ENCODE measurements around the gene APBB2.

Gene APBB2

DNA sequence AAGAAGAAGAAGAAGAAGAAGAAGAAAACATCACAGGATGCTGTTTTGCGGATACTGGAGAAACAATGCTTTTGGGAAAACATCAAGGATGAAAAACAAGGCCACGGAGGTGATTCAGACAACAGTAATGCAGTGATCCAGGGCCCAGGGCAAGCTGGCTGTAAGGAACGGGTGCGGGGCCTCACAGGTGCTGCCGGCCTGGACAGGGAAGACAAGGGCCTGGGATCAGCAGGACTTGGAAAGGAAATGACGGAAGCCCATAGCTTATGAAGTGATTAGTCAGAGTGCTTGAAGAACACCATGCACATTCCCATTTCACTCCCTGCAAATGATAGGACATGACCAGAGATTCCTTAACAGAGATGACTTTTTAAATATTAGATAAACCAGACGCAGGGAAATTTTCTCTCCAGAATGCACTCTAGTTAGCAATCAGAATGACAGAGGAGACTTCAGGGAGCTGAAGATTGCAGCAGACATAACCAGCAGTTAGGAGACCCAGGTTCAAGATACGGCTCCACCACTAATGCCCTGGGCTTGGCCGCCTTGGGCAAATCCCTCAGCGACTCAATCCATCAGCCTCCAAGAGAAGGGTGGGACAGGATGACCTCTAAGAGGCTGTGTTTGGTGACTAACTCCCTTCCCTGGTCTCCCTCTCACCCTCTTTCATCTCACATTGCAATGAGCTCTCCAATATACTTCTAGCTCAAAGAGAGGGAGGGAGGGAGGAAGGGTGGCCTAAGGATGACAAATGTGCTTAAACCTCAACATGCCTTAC is 54.1 kb downstream of the APBB2 start:
- H2AK5ac ChIP-seq (ENCODE audit: low read length) = peak overlapping the region; percentile 3
- no peak overlapping the region for H3K23ac ChIP-seq (ENCODE audit: low read length)
- H3K18ac ChIP-seq (ENCODE audit: low read length) = no peak overlapping the region
- H3K36me3 ChIP-seq (ENCODE audit: control insufficient read depth in 1 of 2, insufficient read depth in 2 of 2, low read length in 2 of 2) = peaks cover 0 to 3% of the 10 kb centered on the region in 2 experiments
- no peaks in the 10 kb centered on the region for H3K27me3 ChIP-seq (ENCODE audit: insufficient read depth, low read length)
- H3K4me3 ChIP-seq (ENCODE audit: low read depth, low read length) = no peak overlapping the region
- H3K4ac ChIP-seq (ENCODE audit: low read depth, low read length) = no peak overlapping the region
- peaks cover 27% of the 10 kb centered on the region for H3K79me1 ChIP-seq (ENCODE audit: low read length)
- H2BK5ac ChIP-seq (ENCODE audit: low read depth, low read length, poor library complexity) = peak overlapping the region; percentile 71
- no peak overlapping the region for H3K9ac ChIP-seq (ENCODE audit: low read length)
- peak overlapping the region; percentile 41 for H4K91ac ChIP-seq (ENCODE audit: low read depth, low read length)
- H2BK120ac ChIP-seq (ENCODE audit: insufficient read depth, low read length, poor library complexity) = peak overlapping the region; percentile 13
- H3K27ac ChIP-seq (ENCODE audit: low read depth, low read length) = peak overlapping the region; percentile 94
- DNase-seq = peak; percentile 98
- no peak overlapping the region for H2AFZ ChIP-seq (ENCODE audit: insufficient read depth, low read length, poor library complexity)
- peak overlapping the region; percentile 74 for H2BK12ac ChIP-seq (ENCODE audit: low read length)
- peak overlapping the region; percentile 7 for H3K4me2 ChIP-seq (ENCODE audit: low read length)
- peak overlapping the region; percentile 6 for H3K14ac ChIP-seq (ENCODE audit: low read length)
- no CpG with 5 or more reads among the region's 10 CpGs for WGBS (ENCODE audit: extremely low coverage, insufficient coverage, insufficient read length)
- peaks cover 7% of the 10 kb centered on the region for H3K79me2 ChIP-seq (ENCODE audit: control insufficient read depth, insufficient read depth, low read length, poor library complexity)
- H3K9me3 ChIP-seq (ENCODE audit: insufficient read depth, low read depth, low read length) = no peaks in the 10 kb centered on the region
- H3K4me1 ChIP-seq (ENCODE audit: control insufficient read depth in 1 of 2, insufficient read depth in 2 of 2, low read length in 2 of 2) = peaks cover 6 to 19% of the 10 kb centered on the region in 2 experiments
- no peak overlapping the region for H4K8ac ChIP-seq (ENCODE audit: low read depth, low read length)
- no peak overlapping the region for H4K12ac ChIP-seq (ENCODE audit: low read depth, low read length)

DNA sequence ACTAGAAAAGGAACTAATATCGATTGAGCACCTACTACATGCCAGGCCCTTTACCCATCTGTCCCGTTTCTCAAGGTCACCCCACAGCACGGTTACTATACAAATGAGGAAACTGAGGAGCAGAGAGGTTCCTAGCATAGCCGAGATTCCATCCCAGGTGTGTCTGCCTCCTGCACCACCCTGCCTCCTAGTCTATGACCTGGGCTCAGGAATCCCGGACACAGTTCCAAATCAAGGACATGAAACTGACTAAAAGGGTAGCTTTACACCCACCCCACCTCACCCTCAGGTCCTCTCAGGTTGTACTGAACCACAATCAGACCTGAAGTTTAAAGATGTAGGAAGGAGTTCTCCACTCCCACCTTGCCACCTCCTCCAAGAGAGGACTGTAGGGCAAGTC is 55.6 kb downstream of the APBB2 start:
- H3K4ac ChIP-seq (ENCODE audit: low read depth, low read length) = peak overlapping the region; percentile 73
- H3K23ac ChIP-seq (ENCODE audit: low read length) = no peak overlapping the region
- H2BK120ac ChIP-seq (ENCODE audit: insufficient read depth, low read length, poor library complexity) = peak overlapping the region; percentile 65
- H3K27me3 ChIP-seq (ENCODE audit: insufficient read depth, low read length) = no peaks in the 10 kb centered on the region
- peaks cover 33% of the 10 kb centered on the region for H3K79me1 ChIP-seq (ENCODE audit: low read length)
- peak overlapping the region; percentile 93 for H2BK12ac ChIP-seq (ENCODE audit: low read length)
- H4K91ac ChIP-seq (ENCODE audit: low read depth, low read length) = peak overlapping the region; percentile 91
- H3K27ac ChIP-seq (ENCODE audit: low read depth, low read length) = peak overlapping the region; percentile 55
- no peak overlapping the region for H4K12ac ChIP-seq (ENCODE audit: low read depth, low read length)
- peak overlapping the region; percentile 55 for H2AK5ac ChIP-seq (ENCODE audit: low read length)
- peak overlapping the region; percentile 67 for H2BK5ac ChIP-seq (ENCODE audit: low read depth, low read length, poor library complexity)
- peak overlapping the region; percentile 37 for H4K8ac ChIP-seq (ENCODE audit: low read depth, low read length)
- no peak for DNase-seq
- peak overlapping the region; percentile 74 for H3K14ac ChIP-seq (ENCODE audit: low read length)
- H3K9me3 ChIP-seq (ENCODE audit: insufficient read depth, low read depth, low read length) = no peaks in the 10 kb centered on the region
- H3K4me3 ChIP-seq (ENCODE audit: low read depth, low read length) = no peak overlapping the region
- peaks cover 0 to 3% of the 10 kb centered on the region in 2 experiments for H3K36me3 ChIP-seq (ENCODE audit: control insufficient read depth in 1 of 2, insufficient read depth in 2 of 2, low read length in 2 of 2)
- no peak overlapping the region for H3K4me2 ChIP-seq (ENCODE audit: low read length)
- peak overlapping the region; percentile 67 for H3K18ac ChIP-seq (ENCODE audit: low read length)
- no CpG with 5 or more reads among the region's 5 CpGs for WGBS (ENCODE audit: extremely low coverage, insufficient coverage, insufficient read length)
- no peak overlapping the region for H3K9ac ChIP-seq (ENCODE audit: low read length)
- peaks cover 8% of the 10 kb centered on the region for H3K79me2 ChIP-seq (ENCODE audit: control insufficient read depth, insufficient read depth, low read length, poor library complexity)
- H3K4me1 ChIP-seq (ENCODE audit: control insufficient read depth in 1 of 2, insufficient read depth in 2 of 2, low read length in 2 of 2) = peaks cover 8 to 22% of the 10 kb centered on the region in 2 experiments
- no peak overlapping the region for H2AFZ ChIP-seq (ENCODE audit: insufficient read depth, low read length, poor library complexity)

DNA sequence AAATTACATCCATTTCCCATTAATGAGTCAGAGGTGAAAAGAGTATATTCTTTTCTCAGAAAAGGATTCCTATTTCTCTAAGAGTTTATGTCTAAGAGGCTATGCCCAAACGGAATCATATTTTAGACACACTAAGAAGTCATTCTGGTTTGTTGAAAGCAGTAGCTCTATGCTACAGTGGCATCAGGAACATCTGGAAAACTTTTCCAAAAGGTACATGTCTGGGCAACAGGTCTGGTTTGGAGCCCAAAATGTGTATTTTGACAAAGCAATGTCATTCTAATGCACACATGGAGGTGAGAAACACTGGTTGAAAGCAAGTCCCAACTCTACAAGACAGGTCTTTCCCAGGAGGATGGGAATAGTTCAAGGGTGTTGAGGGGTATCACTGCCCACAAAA is 56.1 kb downstream of the APBB2 start:
- H2AFZ ChIP-seq (ENCODE audit: insufficient read depth, low read length, poor library complexity) = no peak overlapping the region
- peak overlapping the region; percentile 10 for H3K4ac ChIP-seq (ENCODE audit: low read depth, low read length)
- no peak overlapping the region for H3K23ac ChIP-seq (ENCODE audit: low read length)
- WGBS (ENCODE audit: extremely low coverage, insufficient coverage, insufficient read length) = no CpG with 5 or more reads among the region's 1 CpG
- no peak overlapping the region for H4K12ac ChIP-seq (ENCODE audit: low read depth, low read length)
- peaks cover 8% of the 10 kb centered on the region for H3K79me2 ChIP-seq (ENCODE audit: control insufficient read depth, insufficient read depth, low read length, poor library complexity)
- no peak overlapping the region for H2AK5ac ChIP-seq (ENCODE audit: low read length)
- no peak overlapping the region for H3K4me3 ChIP-seq (ENCODE audit: low read depth, low read length)
- peak overlapping the region; percentile 42 for H2BK12ac ChIP-seq (ENCODE audit: low read length)
- peak overlapping the region; percentile 67 for H2BK5ac ChIP-seq (ENCODE audit: low read depth, low read length, poor library complexity)
- no peak overlapping the region for H3K18ac ChIP-seq (ENCODE audit: low read length)
- H3K4me1 ChIP-seq (ENCODE audit: control insufficient read depth in 1 of 2, insufficient read depth in 2 of 2, low read length in 2 of 2) = peaks cover 8 to 22% of the 10 kb centered on the region in 2 experiments
- no peak overlapping the region for H3K4me2 ChIP-seq (ENCODE audit: low read length)
- peak overlapping the region; percentile 55 for H3K27ac ChIP-seq (ENCODE audit: low read depth, low read length)
- peaks cover 0 to 3% of the 10 kb centered on the region in 2 experiments for H3K36me3 ChIP-seq (ENCODE audit: control insufficient read depth in 1 of 2, insufficient read depth in 2 of 2, low read length in 2 of 2)
- no peak overlapping the region for H3K9ac ChIP-seq (ENCODE audit: low read length)
- no peak overlapping the region for H4K91ac ChIP-seq (ENCODE audit: low read depth, low read length)
- no peak overlapping the region for H4K8ac ChIP-seq (ENCODE audit: low read depth, low read length)
- H2BK120ac ChIP-seq (ENCODE audit: insufficient read depth, low read length, poor library complexity) = peak overlapping the region; percentile 15
- no peak overlapping the region for H3K14ac ChIP-seq (ENCODE audit: low read length)
- no peaks in the 10 kb centered on the region for H3K9me3 ChIP-seq (ENCODE audit: insufficient read depth, low read depth, low read length)
- DNase-seq = no peak
- H3K27me3 ChIP-seq (ENCODE audit: insufficient read depth, low read length) = no peaks in the 10 kb centered on the region
- H3K79me1 ChIP-seq (ENCODE audit: low read length) = peaks cover 34% of the 10 kb centered on the region

DNA sequence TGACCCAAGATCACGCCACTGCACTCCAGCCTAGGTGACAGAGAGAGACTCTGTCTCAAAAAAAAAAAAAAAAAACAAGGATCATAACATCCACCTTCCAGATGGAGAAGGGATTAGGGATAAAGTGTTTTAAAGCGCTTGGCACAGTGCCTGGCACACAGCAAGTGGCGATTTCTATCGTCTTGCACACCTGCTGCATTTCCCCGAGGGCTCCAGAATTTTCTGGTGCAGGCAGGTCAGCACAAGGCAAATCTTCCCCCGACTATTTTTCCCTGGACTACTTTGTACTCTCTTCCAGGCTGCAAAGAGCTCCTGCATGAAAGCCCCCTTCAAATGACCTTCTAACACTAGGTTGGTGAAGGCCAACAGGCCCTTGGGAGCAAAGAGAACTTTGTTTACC is 57.3 kb downstream of the APBB2 start:
- H4K8ac ChIP-seq (ENCODE audit: low read depth, low read length) = peak overlapping the region; percentile 59
- no CpG with 5 or more reads among the region's 6 CpGs for WGBS (ENCODE audit: extremely low coverage, insufficient coverage, insufficient read length)
- H3K18ac ChIP-seq (ENCODE audit: low read length) = peak overlapping the region; percentile 48
- peak overlapping the region; percentile 2 for H2BK5ac ChIP-seq (ENCODE audit: low read depth, low read length, poor library complexity)
- peak overlapping the region; percentile 59 for H2BK120ac ChIP-seq (ENCODE audit: insufficient read depth, low read length, poor library complexity)
- no peak overlapping the region for H2AFZ ChIP-seq (ENCODE audit: insufficient read depth, low read length, poor library complexity)
- no peak overlapping the region for H3K27ac ChIP-seq (ENCODE audit: low read depth, low read length)
- H3K9me3 ChIP-seq (ENCODE audit: insufficient read depth, low read depth, low read length) = no peaks in the 10 kb centered on the region
- no peak for DNase-seq
- H4K12ac ChIP-seq (ENCODE audit: low read depth, low read length) = no peak overlapping the region
- H3K4me3 ChIP-seq (ENCODE audit: low read depth, low read length) = no peak overlapping the region
- H3K9ac ChIP-seq (ENCODE audit: low read length) = no peak overlapping the region
- H3K14ac ChIP-seq (ENCODE audit: low read length) = no peak overlapping the region
- H3K4me2 ChIP-seq (ENCODE audit: low read length) = no peak overlapping the region
- H3K4me1 ChIP-seq (ENCODE audit: control insufficient read depth in 1 of 2, insufficient read depth in 2 of 2, low read length in 2 of 2) = peaks cover 8 to 22% of the 10 kb centered on the region in 2 experiments
- H3K79me1 ChIP-seq (ENCODE audit: low read length) = peaks cover 34% of the 10 kb centered on the region
- H3K4ac ChIP-seq (ENCODE audit: low read depth, low read length) = peak overlapping the region; percentile 30
- H2AK5ac ChIP-seq (ENCODE audit: low read length) = peak overlapping the region; percentile 23
- H3K36me3 ChIP-seq (ENCODE audit: control insufficient read depth in 1 of 2, insufficient read depth in 2 of 2, low read length in 2 of 2) = peaks cover 0 to 3% of the 10 kb centered on the region in 2 experiments
- no peak overlapping the region for H3K23ac ChIP-seq (ENCODE audit: low read length)
- H2BK12ac ChIP-seq (ENCODE audit: low read length) = peak overlapping the region; percentile 25
- peak overlapping the region; percentile 3 for H4K91ac ChIP-seq (ENCODE audit: low read depth, low read length)
- no peaks in the 10 kb centered on the region for H3K27me3 ChIP-seq (ENCODE audit: insufficient read depth, low read length)
- peaks cover 8% of the 10 kb centered on the region for H3K79me2 ChIP-seq (ENCODE audit: control insufficient read depth, insufficient read depth, low read length, poor library complexity)
